K562 treated with DMSO at 1 percent for 12 hours (cell line): ENCODE measurements around the gene MYO1D. TPM values are rescaled to one million over a fixed set of nuclear protein-coding genes. Genes with fewer than 3 reads are reported as not detected.

Source experiments
- total RNA-seq: library from RNA; unstranded; fragments of 300-600 nt; gene quantifications from 2 replicates; pipeline ENCODE4 v1.2.3, GENCODE V29; 2022; ENCODE audit not compliant: insufficient read depth

MYO1D gene
- total RNA-seq, result 37.2 and 81.2 TPM in 2 replicates

DNA sequence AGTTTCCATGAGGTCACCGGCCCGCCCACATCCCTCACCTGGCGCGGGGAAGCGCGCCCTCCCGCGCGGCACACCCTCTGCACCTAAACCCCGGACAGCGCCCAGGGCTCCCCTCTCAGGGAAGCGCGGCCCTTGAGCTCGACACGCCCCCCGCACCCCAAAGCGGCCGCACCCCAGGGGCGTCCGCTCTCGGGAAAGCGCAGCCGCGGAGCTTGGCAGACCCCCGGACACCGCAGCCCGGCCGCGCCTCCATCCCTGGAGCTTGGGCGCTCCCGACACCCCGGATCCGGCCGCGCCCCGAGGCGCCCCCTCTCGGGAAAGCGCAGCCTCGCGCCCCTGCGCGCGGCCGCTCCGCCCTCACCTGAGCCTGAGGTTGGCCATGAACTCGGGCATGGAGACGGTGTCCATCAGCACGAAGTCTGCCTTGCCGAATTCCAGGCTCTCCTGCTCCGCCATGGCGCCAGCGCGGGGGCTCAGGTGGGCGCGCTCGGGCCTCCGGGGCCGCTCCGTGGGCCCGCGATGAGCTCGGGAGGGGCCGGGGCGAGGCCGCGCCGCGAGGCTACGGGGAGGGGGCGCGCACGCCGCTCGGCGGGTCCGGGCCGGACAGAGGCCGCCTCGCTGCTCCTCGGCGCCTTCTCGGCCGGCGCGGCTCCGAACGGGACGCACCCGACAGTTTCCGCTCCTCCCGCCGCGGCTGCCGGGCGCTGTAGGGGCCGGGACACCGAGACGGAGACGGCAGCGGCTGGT lies at the start of gene MYO1D:
TSS of gene MYO1D (minus strand) at position 708 of the 747 bp plus-strand sequence. CDS start at position 456, 252 bp downstream.

DNA sequence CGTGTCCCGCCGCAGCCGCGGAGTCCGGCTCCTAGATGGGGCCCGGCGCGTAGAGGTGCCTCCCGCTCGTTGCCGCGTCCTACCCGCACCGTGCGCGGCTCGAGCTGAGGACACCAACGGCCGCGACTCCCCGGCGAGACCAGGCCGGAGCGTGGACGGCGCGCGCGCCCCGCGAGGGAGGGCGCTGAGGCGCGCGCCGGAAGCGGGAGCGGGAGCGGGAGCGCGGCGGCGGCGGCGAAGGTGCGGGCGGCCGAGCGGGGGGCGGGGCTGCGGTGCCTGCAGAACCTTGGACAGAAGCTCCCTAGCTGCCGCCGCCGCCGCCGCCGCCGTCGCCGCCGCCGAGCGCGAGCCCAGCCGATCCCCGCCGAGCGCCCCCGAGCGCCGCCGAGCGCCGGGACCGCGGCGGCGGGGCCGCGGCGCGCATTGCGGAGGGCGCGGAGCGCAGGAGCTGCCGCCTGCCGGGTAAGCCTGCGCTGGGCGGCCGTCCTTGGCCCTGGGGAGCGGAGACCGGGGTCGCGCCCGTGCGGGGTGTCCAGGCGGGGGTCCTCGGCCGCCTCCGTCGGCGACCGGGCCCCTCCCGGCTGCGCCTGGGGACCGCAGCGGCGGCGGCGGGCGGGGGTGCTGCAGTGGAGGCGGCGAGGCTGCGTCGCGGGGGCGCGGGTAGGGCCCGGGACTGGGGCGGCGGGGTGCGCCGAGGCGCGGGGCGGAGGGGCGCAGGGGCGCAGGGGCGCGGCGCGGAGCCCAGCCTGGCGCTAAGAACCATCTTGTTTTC lies 390.0 kb downstream of the MYO1D start, which contains the start of gene CDK5R1:
TSS of gene CDK5R1 (plus strand) at position 293 of the 772 bp plus-strand sequence. CDS start 628 bp downstream, outside the sequence.

DNA sequence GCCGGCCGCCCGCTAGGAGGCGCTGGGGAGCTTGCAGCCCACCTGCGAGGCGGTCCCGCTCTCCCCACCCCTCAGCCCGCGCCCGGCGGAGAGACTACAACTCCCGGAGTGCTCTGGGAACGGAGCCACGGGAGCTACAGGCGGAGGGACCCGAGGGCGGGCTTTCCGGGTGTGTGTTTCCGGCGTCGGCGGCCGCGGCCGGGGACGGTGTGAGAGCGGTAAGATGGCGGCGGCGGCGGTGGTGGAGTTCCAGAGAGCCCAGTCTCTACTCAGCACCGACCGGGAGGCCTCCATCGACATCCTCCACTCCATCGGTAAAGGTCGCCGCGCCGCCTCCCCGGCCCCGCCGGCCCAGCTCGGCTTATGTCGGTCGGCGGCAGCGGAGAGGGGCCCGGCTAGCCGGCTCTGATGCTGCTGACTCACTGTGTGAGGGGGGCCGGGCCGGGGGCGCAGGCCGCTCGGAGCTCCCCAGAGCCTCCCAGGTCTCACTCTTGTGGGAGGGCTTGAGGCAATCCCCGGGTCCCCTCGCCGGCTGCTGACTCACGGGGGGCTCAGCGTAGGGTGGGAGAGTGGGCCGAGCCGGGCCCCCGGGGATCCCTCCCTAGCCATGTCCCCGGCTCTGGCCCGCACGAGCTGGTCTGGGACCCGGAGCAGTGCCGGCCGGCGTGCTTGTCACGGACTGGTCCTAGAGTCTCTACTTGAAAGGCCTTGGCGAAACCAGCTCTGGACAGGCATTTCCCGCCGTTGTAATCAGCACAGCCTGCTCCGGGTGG lies 432.4 kb downstream of the MYO1D start, which contains the start of gene PSMD11:
TSS of gene PSMD11 (plus strand) at position 210 of the 773 bp plus-strand sequence. CDS start at position 224, 14 bp downstream.

Other genes starting within 250 kb of the MYO1D start
- gene TMEM98, start 51.0 kb upstream of the MYO1D start, total RNA-seq, result 61.8 and 75.6 TPM in 2 replicates
- not detected in 2 replicates for gene SPACA3, start 114.7 kb upstream of the MYO1D start, total RNA-seq